HG02678 (cell line): ENCODE results near the gene CKAP4.

ENCODE experiments used
- ATAC-seq: cut with Tn5 transposase; IDR thresholded peaks from one replicate; pipeline ENCODE4 v1.9.1; 2021; ENCODE audit warnings: mild to moderate bottlenecking, moderate library complexity; ENCODE audit not compliant: unreplicated experiment

CKAP4 gene

DNA sequence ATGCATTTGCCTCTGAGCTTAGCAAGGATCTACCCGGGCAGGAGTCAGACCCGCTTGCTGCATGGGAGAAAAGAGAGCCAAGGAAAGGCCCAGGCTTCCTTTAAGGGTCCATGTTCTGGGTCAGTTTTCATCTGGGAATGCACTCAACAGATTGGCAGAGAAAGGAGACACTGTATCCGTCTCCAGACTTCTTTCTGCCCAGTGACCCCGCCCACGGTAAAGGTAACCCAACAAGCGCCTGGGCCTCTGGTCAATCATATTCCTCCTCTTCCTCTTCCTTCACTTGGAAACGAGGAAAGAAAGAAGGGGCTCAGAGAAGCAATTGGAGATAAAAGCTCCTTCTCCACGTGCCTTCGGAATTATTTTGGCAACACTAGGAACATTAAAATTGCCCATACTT lies 27.6 kb upstream of the CKAP4 start:
- ATAC-seq: no peak

GRCh38 chr12:106274575-106275121 lies 26.8 kb upstream of the CKAP4 start:
- ATAC-seq: no peak

GRCh38 chr12:106274012-106274411 lies 26.2 kb upstream of the CKAP4 start:
- ATAC-seq: no peak

GRCh38 chr12:106273491-106273890 lies 25.7 kb upstream of the CKAP4 start:
- ATAC-seq: no peak

DNA sequence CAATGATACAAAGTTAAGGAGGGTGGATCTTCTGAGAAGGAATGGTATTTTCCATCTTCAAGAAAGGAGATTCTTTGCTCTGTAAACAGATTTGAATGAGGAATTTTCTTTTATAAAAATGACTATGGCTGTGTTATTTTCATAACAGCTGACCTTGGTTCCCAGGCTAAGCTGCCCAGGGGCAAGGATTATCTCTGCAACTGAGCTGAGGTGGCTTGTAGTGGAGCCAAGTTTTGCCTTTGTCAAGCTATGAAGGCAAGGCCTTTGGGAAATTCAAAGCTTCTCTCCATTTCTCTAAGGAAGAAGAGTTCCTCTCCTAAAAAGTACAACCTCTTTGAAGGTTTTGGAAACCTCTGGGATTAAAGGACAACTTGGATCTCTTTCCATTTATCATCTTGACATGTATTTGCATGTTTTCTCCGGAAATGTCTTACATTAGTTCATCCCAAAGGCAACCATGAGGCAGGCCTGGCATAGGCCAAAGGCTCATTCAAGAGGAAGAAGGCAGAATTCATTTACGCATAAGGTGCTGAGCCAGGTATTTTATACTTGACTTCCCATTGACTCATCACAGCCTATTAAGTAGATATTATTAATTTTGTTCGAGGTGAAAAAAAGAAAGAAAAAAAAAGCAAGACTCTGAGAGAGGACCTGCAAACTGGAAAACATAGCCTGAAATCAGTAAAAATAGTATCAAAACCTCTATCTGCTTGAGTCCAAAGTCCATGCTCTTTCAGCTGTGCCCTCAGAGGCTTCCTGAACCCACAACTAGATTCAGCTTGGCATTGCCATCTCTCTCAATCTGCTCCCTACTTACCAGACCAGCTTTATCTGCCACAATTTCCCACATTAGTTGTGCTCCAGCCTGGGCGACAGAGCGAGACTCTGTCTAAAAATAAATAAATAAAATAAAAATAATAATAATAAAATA lies 24.0 kb upstream of the CKAP4 start:
- no peak for ATAC-seq

DNA sequence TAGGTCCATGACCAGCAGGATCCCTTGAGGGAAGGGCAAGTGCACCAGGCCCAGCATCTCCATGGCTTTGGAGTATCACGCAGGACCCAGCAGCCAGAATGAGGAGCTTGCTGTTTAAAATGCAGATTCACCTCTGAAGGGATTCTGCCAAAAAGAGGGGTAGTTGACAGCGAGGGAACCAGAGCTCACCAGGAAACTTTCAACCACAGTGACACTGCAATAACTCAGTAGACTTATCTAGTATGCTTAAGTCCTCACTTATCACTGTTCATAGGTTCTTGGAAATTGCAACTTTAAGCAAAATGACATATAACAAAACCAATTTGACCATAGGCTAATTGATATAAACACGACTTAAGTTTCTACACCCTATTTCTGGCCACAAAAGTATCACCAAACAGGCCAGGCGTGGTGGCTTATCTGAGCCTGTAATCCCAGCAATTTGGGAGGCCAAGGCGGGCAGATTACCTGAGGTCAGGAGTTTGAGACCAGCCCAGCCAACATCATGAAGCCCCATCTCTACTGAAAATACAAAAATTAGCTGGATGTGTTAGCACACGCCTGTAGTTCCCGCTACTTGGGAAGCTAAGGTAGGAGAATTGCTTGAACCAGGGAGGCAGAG lies 21.4 kb upstream of the CKAP4 start:
- ATAC-seq: no peak

DNA sequence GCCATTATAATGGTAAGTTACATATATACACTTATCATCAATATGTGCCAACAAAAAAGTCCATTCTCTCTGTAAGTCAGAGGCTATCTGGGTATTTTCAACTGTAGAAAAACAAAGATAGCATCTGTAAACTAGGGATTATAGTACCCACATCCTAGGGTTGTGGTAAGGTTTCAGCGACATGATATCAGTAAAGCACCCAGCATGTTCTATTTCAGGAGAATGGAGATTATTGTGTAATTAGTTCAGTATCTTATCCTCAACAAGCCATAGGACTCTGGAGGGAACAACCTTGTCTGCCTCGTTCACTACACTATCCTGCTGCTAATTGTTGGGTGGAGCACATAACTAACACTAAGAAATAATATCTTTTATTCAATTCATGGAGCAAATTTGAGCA lies 19.7 kb upstream of the CKAP4 start:
- ATAC-seq: no peak

GRCh38 chr12:106265116-106265515 lies 17.3 kb upstream of the CKAP4 start:
- no peak for ATAC-seq

DNA sequence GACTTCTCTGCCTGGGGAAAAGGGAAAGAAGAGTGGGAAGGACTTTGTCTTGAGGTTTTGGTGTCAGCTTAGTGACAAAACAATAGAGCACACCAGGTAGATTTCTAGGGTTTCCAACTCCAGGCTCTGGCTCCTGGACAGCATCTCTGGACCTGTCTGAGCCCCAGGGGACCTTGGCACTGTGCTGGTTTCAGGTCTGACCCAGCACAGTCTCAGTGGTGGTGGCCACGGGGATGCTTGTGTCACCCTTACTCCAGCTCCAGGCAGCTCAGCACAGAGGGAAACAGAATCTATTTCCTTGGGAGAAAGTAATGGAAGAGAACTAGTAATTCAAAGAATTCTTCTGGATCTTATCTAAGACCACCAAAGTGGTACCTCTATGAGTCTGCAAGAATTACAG lies 11.1 kb upstream of the CKAP4 start:
- ATAC-seq: no peak

DNA sequence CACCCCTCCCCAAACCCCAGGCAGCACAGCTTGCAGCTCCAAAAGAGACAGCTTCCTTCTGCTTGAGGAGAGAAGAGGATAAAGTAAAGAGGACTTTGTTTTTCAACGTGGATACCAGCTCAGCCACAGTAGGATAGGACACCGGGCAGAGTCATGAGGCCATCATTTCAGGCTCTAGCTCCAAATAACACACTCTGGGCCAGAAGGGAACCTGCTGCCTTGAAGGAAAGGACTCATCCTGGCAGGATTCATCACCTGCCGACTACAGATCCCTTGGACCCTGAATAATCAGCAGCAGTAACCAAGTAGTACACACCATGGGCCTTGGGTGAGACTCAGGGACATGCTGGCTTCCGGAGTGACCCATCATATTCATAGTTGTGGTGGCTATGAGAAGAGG lies 10.4 kb upstream of the CKAP4 start:
- no peak for ATAC-seq

DNA sequence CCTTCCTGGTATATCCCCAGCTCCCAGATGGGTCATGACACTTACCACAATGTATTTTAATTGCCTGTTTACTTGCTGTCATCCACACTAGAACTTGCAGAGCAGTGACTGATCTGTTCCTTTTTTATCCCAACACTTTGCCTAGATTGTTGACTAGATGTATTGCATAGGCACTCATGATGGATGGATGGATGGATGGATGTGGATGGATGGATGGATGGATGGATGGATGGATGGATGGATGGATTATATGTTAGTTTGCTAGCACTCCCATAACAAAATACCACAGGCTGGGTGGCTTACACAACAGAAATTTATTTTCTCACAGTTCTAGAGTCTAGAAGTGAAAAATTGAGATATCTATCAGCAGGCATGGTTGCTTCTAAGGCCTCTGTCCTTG lies 8.7 kb upstream of the CKAP4 start:
- no peak for ATAC-seq

- no peak for ATAC-seq
Measured at GRCh38 chr12:106255952-106256351, 8.1 kb upstream of the CKAP4 start.

GRCh38 chr12:106255493-106255892 lies 7.7 kb upstream of the CKAP4 start:
- no peak for ATAC-seq

GRCh38 chr12:106254724-106255123 lies 6.9 kb upstream of the CKAP4 start:
- ATAC-seq: no peak

DNA sequence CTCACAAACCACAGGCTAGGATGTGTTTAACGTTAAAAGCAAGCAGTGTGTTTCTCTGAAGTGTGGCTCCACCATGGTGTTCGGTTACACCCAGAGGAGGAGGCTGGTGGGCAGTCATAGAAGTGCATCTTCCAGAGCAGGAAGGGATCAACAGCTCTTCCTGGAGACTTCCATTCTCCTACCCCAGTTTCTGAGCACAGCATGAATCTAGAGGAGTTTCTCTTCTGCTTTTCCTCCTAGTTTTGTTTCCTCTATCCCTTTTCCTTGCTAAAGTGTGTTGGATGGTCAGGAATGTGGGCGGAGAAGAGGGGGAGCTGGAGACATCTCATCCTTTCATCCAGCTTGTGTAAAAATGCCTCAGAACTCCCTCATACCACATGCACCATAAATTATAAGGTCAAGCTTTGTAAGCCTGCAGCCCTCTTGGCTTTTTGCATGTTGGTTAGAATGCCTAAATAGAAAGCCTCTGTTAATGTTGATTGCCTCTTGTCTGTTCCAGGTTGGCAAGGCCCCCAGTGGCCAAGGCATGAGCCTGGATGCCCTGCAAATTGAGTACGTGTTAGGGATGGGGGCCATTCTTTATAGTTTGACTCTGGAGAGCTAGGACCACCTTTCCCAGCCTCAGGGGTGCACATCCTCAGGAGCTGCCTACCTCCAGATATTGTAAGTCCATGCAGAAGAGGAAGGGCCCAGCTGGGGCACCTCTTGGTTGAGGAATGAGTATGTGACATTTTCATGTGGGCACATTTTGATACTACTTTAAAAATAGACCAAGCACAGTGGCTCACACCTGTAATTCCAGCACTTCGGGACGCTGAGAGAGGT lies 4.0 kb upstream of the CKAP4 start:
- no peak for ATAC-seq

DNA sequence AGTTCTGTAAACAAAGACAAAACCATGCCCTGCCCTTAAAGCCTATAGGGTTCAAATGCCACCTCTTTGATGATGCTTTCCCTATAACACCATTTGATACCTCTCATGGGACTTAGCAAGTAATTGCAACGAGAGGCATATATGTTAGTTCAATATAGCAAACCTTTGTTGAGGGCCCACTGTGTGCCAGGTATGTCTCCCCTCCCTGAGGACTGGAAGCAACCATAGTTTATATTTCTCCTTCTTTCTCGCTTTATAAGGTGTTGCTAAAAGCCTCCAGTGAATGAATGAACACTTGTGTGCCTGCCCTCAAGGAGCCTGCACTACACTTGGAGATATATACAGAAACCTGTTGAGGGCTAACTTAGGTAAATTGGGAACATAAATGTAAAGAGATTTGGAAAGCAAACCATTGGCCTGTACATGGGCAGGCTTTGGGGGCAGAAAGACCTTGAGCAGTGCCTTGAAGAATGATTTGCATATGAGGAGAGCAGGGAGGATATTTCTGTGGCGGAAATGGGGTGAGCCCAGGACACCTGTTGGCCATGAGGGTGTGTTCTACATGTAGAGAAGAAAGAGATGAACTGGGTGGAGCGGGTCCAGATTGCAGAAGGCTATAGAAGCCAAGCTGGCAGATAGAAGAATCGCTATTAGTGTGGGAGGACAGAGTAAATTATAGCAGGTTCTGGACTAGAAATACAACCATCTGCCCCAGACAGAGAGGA lies 1.8 kb upstream of the CKAP4 start:
- peak; percentile 72 for ATAC-seq

DNA sequence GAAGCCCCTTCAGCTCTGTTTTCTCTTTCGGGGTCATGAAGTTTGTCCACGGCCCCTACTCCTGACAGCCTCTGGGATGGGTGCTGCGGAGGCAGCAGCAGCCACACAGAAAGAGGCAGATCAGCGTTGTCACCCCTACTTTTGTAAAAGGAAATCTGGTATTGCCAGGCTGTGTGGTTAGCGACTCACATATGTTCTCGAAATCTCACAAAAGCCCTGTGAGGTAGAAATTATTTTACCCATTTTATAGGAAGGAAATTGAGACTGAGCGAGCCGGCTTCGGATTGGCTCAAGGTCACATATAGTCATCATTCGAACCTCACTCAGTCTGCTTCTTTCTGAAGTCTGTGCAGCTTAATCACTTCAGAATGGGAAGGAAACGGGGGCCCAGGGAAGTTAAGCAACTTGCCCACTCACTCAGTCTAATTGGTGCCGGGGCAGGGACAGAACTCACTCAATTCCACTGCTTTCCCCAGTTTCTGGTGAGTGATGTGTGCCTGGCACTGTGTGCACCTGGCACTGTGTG lies 1.1 kb upstream of the CKAP4 start:
- no peak for ATAC-seq

GRCh38 chr12:106248312-106248845 lies 559 bp upstream of the CKAP4 start:
- ATAC-seq: peak; percentile 4

DNA sequence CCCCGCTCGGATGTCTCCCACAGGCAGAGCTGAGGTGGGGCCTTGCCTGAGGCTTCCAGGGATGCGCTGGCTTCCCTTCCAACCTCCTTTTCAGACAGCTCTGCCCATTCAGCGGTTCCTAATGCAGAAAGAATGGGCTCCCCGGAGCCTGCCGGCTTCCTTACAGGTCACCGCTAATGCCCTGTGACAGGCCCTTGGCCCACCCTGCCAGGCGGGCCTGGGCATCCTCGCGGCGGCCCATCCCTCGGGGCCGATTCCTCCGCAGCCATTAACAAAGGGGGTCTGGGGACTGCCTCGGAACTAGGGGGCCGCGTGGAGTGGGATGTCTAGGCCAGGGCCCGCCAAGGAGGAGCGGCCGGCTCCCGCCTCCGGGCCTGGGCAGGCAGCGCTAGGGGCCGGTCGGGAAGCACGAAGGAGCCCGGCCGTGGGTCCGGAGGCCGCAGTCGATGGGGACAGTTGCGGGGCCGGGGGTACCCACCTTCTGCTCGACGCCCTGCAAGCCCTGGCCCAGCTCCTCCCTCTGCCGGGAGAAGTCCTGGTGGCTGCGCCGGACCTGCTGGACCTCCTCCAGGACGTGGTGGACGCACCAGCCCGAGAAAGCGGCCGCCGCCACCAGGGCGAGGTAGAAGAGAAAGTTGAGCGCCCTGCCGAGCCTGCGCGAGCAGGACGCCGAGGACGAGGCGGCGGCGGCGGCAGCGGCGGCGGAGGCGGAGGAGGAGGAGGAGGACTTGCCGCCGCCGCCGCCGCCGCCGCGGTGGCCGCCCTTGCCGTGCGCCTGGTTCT lies 738 bp downstream of the CKAP4 start:
- ATAC-seq: peak; percentile 28
